ENCODE results near the gene BET1. TPM values are rescaled to one million over a fixed set of nuclear protein-coding genes. Genes with fewer than 3 reads are reported as not detected.

BET1 gene
- total and polyA plus RNA-seq, 2 of the 8 experiments (the other 6 are each of a cell fraction or from before 2014, with no cell fraction given) = 20.6 to 31.7 TPM

- no peak overlapping the region for H3K4me3 ChIP-seq (ENCODE audit: extremely low read depth in 1 of 4, insufficient read depth in 2 of 4, low read depth in 3 of 4, low read length in 4 of 4)
- H3K9ac ChIP-seq (replicated peaks in 1 of 4; ENCODE audit: extremely low read depth in 1 of 4, low read depth in 3 of 4, low read length in 3 of 4) = no peak overlapping the region
- no peak overlapping the region for H3K4ac ChIP-seq (replicated peaks; ENCODE audit: insufficient read length, low read depth, low read length)
- no peaks in the 10 kb centered on the region for H3K79me2 ChIP-seq (ENCODE audit: control insufficient read depth in 1 of 2, insufficient read depth in 2 of 2, low read length in 2 of 2)
- no peak overlapping the region for H2BK20ac ChIP-seq (ENCODE audit: low read length)
- H3K4me1 ChIP-seq (replicated peaks in 1 of 4; ENCODE audit: control insufficient read depth in 3 of 4, insufficient read depth in 4 of 4, low read length in 3 of 4) = no peaks in the 10 kb centered on the region
- H4K91ac ChIP-seq (replicated peaks; ENCODE audit: insufficient read length, low read length) = no peak overlapping the region
- CTCF ChIA-PET (ENCODE audit: partially characterized antibody) = interaction anchor here (0.9 to 2.2 kb wide), 2 partner anchors 9 to 26 kb away, joined by 3 to 7 read pairs; partner anchors contain the start of gene GNG11
- no peak overlapping the region for H3K56ac ChIP-seq (replicated peaks; ENCODE audit: insufficient read length, low read depth, low read length)
- H3K14ac ChIP-seq (ENCODE audit: insufficient read length) = no peak overlapping the region
- no peak overlapping the region for H4K5ac ChIP-seq (ENCODE audit: insufficient read length, low read depth, low read length)
- no peak overlapping the region for H2BK15ac ChIP-seq (ENCODE audit: low read length)
- H4K8ac ChIP-seq (ENCODE audit: extremely low read depth, insufficient read depth, low read length) = no peak overlapping the region
- no peak overlapping the region for H3K23ac ChIP-seq (ENCODE audit: insufficient read length)
- no peaks in the 10 kb centered on the region for H3K9me3 ChIP-seq (ENCODE audit: insufficient read depth in 2 of 2, low read depth in 1 of 2, low read length in 1 of 2)
- peaks cover 0 to 1% (median 0%) of the 10 kb centered on the region in 4 experiments; a peak in 1 of 7 replicates for H3K27me3 ChIP-seq (replicated peaks in 1 of 4; ENCODE audit: control insufficient read depth in 3 of 4, extremely low read depth in 1 of 4, insufficient read depth in 3 of 4, low read length in 3 of 4)
- no peak overlapping the region for H2AK5ac ChIP-seq (ENCODE audit: low read depth, low read length)
- FAIRE-seq (no peak), DNase-seq (ENCODE audit: low read depth in 1 of 2, low spot score in 2 of 2) (no peak)
- POLR2A ChIA-PET (ENCODE audit: partially characterized antibody) = no interaction called here
- H3K27ac ChIP-seq (ENCODE audit: low read depth, low read length) = no peak overlapping the region
- no peak overlapping the region for H2BK5ac ChIP-seq (ENCODE audit: low read depth, low read length)
- no peaks in the 10 kb centered on the region for H4K20me1 ChIP-seq (replicated peaks in 1 of 2; ENCODE audit: control insufficient read depth in 1 of 2, insufficient read depth in 2 of 2, low read length in 2 of 2)
- no peak overlapping the region for H2BK120ac ChIP-seq (replicated peaks; ENCODE audit: low read depth, low read length)
- 91% methylated on average over 1 of the region's 1 CpG; no CpG with 5 or more reads in 1 of the 2 experiments for WGBS, 2 experiments (ENCODE audit: extremely low coverage in 1 of 2, insufficient coverage in 1 of 2, insufficient read length in 1 of 2, insufficient replicate concordance in 2 of 2, low coverage in 1 of 2, low lambda C conversion rate in 2 of 2, missing lambda C conversion rate in 1 of 2)
- no peak overlapping the region for H2BK12ac ChIP-seq (ENCODE audit: low read depth, low read length)
- no peaks in the 10 kb centered on the region for H3K23me2 ChIP-seq (ENCODE audit: low read depth, low read length)
- no peak overlapping the region for H2AFZ ChIP-seq (ENCODE audit: low read length)
- no peaks in the 10 kb centered on the region for H3K36me3 ChIP-seq (ENCODE audit: control insufficient read depth in 2 of 4, insufficient read depth in 4 of 4, low read length in 3 of 4)
- H3K79me1 ChIP-seq (ENCODE audit: low read depth, low read length) = no peaks in the 10 kb centered on the region
- no peak overlapping the region for H3K4me2 ChIP-seq (ENCODE audit: insufficient read depth in 1 of 2, low read depth in 2 of 2, low read length in 2 of 2)
- H3K18ac ChIP-seq (ENCODE audit: extremely low read depth, low read length) = no peak overlapping the region
- TF ChIP-seq RBBP5 (IDR thresholded peaks at IDR 0.05; ENCODE audit: borderline replicate concordance, low read depth, low read length) (no peak), SIRT6 (IDR thresholded peaks at IDR 0.05; ENCODE audit: low read length) (no peak), TEAD4 (IDR thresholded peaks at IDR 0.05; ENCODE audit: low read depth, low read length) (no peak), JUN (IDR thresholded peaks at IDR 0.05; ENCODE audit: low read depth, low read length) (no peak), MAX (IDR thresholded peaks at IDR 0.05) (no peak), POU5F1 (IDR thresholded peaks at IDR 0.05; ENCODE audit: low read depth, low read length) (no peak), RAD21 (IDR thresholded peaks at IDR 0.05 in 1 of 2, conservative IDR thresholded peaks at IDR 0.05 in 1 of 2; ENCODE audit: low read depth in 2 of 2, low read length in 2 of 2) (no peak), MAFK (IDR thresholded peaks at IDR 0.05; ENCODE audit: low read depth, low read length) (no peak)
These were observed 56.0 kb downstream of the BET1 start for GRCh38 chr7:93948106-93948505.
